Activated naive CD4-positive, alpha-beta T cell treated with Interleukin-2 at 50 U/mL for 16 hours (primary cell): ENCODE data around the gene BLOC1S4.

Source experiments
- DNase-seq: peaks from one replicate; pipeline ENCODE4 v3.0.0-alpha.2; 2020

Gene BLOC1S4

DNA sequence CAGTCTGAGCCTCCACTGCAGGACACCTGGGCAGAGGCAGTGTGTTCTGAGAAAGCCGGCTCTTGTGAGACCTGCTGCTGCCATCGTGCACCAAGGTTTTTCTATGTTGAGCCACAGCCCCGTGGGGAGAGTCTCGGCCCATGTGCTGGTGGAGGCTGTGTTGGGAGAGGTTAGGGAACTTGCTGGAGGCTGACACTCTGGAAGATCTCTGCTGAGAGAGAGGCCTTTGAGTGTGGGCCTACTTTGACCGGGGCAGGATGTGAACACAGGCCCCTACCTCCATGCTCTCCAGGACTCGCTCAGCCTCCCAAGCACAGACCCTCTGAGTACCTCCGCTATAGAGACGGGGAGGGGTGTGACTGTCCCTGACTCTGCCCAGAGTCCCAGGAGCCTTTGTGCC lies 23.6 kb upstream of the BLOC1S4 start:
- no peak for DNase-seq

DNA sequence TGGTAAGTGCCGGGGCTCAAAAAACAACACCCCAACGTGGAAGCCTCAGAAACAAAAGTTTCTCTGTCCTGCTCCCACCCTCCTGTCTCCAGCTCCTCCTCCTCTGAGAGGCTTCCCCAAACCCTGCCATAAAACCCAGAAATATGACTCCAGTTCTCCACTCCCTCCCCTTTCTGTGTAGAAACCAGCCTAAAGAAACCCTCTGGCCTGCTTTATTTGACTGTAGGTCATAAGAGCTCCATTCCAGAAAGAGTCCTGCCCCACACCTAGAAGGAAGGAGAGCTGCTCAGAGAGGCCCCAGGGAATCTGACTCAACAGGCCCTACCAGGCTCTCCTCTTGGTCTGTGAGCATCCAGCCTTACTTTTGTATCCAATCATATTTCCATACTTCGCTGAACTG lies 23.2 kb upstream of the BLOC1S4 start:
- no peak for DNase-seq

DNA sequence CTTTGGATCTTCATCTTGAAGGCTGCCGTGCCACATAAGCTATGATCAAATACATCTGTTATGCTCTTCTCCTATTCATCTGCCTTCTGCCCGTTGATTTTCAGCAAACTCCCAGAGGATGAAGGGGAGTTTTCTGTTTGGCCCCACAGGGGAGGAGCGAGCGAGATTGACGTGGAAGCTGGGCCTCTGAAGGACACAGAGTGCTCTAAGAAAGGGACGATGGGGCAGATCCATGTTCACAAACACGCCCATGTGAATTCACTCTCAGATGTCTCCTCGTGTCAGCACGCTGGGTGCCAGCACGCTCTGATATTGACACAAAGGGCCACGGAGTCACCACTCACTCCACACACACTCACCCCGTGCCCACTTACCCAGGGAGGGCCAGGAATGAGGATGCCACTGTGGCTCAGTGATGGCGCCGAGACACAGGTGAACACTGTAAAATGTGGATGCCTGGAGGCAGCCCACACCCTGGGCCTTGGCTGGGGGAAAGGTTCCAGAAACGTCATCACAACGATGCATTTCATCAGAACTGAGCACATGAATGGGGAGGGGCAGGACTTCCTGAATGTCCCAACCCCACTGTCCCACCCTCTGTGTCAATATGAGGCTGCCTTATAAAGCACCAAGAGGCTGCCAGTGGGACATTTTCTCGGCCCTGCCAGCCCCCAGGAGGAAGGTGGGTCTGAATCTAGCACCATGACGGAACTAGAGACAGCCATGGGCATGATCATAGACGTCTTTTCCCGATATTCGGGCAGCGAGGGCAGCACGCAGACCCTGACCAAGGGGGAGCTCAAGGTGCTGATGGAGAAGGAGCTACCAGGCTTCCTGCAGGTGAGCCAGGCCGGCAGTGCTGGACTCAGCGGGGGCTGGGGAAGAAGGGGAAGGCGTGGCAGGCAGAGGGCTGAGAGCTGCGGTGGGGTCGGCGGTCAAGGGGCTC lies 22.5 kb upstream of the BLOC1S4 start, which contains the start of gene S100P:
S100P (plus strand) TSS at position 648 of the 946 bp plus-strand sequence; CDS start at position 703, 55 bp downstream.
- DNase-seq, result no peak

DNA sequence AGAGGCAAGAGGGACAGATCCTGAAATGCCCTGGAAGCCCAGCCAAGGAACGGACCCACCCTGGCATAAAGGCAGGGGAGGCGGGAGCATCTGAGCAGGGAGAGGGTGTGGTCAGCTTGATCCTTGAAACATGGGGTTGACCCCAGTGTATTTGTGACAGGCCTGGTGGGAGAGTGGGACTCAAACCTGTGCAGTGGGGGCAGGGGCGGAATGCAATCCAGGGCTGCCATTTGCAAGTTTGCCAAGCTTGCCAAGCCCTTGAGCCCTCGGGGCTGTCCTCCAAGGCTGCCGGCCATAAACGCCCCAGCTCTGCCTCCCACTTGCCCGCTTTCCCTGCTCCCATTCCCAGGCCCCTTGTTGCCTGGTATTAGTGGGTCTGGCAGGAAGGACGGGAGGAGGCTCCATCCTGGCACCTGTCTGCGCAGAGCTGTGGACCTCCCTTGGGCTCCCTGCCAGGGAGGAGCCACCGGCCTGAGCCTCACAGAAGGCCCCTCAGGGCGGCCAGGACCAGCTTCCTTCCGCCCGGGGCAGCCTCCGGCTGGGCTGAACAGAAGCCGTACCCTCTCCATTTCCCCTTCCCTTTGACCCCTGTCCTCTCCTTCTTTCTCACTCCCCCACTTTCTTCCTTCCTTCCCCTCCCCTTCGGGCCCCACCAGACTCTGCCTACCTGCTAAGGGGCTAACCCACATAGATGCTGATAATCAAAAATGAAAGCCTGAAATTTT lies 21.6 kb upstream of the BLOC1S4 start:
- DNase-seq, result no peak

DNA sequence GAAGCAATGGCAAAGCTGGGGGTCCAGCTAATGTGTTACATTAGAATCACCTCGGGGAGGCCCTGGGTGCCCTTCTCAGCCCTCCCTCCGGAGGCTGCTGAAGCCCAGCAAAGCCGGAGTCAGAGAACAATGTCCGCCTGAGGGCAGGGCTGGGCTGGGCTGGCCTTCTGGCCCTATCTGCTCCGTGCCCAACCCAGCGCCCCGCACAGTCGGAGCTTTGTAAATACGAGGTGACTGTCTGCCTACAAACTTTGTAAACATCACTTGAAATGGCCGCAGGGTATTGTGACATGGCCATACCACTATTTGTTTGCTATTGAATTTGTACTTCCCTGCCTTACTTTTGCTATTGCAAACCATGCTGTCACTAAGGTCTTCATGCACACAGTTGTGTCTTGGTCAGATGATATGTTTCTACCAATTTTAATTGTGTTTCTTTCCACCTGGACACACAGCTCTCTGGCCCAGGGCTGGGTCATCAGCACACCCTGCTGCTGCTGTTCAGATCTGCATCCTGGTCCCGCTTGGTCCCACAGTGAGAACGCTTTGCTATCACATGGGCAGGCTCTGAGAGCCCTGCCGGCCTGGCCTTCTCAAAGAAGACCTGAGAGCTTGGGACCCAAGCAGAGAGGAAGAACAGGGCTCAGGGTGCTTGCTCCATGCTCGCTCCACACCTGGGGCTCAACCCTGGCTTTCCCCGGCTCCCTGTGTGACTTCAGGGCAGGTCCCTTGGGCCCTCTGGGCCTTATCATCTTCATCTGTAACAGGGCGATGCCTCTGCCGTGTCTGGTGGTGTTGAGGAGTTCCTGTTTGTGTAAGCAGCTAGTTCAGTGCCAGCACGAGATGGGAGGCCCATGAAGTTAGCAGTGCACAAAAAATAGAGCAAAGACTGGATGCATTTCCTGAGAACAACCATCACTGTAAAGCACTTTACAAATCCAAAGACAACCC lies 20.0 kb upstream of the BLOC1S4 start:
- DNase-seq, result peak; percentile 54

DNA sequence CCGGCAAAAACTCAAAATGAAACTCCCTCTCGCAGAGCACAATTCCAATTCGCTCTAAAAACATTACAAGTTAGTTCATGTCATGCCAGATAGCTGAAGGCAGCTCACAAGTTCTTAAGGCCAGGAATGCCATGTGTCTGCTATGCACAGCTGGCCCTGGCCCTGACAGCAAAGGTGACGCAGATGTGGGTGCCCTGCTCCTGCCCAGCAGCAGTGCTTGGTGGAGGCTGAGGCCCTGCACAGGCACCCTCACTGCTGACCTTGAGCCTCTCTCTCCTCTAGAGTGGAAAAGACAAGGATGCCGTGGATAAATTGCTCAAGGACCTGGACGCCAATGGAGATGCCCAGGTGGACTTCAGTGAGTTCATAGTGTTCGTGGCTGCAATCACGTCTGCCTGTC lies 19.4 kb upstream of the BLOC1S4 start:
- DNase-seq, result no peak

DNA sequence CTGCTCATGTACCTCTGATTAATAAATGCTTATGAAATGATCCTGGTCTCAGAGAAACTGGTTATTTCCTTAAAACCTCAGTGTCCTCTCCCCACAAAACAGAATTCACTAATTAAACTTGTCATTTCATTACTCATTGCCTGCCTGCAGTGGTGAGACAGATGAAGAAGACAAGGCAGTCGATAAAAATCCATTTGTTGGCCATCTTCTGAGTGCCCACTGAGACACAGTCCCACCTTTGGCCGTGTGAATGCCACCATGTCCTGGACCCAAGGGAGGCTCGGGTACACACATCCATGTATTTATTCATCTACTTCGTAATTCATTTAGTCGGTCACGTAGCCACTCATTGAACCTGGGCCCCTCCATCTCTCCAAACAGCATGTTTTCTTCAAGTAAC lies 18.8 kb upstream of the BLOC1S4 start:
- DNase-seq, result no peak

DNA sequence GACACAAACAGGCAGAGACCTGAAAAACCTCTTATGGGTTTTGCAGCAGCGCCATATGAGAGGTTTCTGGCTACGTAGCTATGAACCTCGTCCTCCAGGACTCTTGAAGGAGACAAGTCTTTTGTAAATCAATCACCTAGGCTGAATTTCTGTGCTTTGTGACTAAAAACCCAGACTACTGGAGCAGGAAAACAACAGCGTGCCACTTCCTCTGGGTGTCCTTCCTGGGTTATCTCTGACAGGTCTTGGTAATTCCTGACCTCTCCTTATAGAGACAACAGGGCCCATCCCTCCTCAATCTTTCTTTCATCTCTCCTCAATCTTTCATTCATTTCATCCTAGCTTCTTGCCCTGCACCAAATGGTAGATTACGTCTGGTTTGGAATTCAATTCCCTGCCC lies 16.6 kb upstream of the BLOC1S4 start:
- no peak for DNase-seq

DNA sequence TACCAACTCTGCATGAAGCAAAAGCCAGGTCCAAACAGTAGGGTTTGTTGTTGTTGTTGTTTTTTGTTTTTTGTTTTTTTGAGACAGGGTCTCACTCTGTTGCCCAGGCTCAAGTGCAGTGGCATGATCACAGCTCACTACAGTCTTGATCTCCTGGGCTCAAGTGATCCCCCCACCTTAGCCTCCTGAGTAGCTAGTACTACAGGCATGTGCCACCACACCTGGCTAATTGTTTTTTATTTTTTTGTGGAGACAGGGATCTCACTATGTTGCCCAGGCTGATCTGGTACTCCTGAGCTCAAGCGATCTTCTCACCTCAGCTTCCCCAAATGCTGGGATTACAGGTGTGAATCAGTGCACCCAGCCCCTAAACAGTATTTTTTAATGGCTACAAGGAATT lies 16.1 kb upstream of the BLOC1S4 start:
- DNase-seq, result no peak

DNA sequence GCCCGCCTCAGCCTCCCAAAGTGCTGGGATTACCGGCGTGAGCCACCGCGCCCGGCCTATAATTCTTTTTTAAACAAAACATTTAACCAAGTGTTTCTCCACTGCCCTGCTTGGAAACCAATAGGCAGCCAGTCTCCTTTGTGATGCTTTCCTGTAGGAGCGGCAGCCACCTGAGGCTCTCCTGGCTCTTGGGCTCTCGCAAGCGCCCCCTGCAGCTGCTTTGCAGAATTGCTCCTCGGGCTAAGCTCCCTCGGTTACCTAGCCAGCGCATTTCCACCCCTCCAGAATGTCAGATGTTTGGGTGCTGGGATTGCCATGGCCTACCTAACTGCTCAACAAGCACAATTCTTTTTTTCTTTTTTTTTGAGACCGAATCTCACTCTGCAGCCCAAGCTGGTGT lies 14.6 kb upstream of the BLOC1S4 start:
- DNase-seq, result peak; percentile 45

DNA sequence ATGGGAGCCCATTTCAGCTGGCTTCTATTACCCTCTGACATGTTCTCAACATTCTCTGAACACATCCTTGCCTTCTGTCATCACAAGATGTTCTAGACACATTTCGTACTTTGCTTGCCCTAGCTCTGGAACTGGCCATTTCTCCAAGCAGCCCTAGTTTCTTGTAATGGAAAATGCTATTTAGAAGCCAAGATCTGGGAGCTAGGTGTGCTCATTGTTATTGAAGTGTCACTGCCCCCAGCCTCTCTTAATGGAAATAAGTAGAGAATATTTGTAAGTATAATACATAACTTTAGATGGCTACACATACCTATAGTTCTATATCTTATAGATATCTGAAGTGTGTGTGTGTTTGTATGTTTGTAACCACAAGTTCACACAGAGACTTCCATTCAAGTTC lies 13.2 kb upstream of the BLOC1S4 start:
- no peak for DNase-seq

DNA sequence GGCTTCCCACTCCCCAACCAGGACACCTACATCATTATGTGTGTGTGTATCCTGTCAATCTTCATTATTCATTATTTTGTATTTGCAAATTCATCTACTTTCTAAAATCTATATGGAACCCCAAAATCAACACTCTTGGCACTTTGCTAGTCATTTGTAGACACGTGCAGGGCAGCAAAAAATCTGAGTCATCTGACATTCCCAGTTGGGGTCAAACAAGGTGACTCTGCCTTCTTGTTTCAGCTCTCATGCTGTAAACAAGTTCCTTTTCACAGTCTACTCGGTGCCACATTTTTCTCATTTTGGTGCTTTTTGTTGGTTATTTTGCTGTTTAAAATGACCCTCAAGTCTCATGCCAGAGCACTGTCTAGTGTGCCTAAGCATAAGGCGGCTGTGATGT lies 12.2 kb upstream of the BLOC1S4 start:
- no peak for DNase-seq

DNA sequence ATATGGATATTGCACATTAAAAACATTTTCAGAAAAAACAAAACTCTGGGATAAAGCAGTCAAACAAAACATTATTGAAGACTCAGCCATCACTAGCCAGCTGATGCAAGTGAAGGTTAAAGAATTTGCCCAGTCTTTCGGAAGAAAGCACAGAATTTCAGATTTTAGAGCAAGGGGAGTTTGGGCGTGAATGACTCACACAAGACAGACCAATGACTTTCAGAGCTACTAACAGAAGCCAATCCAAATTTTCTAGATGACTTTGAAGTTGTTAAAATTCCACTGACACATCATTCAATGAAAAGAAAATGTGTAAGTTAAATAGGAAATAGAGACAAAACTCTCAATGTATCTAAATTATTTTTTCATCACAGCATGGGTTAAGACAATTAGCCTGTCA lies 10.3 kb upstream of the BLOC1S4 start:
- DNase-seq, result no peak

DNA sequence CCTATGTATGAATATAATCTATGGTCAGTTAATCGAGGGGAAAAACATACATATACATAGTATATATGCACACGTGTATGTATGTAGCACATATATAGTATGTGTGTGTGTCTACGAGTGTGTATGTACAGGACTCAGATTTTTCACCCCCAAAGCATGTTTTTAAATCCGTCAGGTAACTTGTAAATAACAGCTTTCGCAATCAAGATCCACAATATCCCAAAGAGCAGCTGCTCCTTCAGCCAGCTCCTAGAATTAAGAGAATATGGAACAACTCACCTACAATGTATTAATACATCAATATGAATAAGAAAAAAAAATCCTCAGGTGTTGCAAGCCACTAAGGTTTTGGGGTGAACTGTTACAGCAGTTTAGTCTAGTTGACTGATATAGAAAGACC lies 9.8 kb upstream of the BLOC1S4 start:
- no peak for DNase-seq

DNA sequence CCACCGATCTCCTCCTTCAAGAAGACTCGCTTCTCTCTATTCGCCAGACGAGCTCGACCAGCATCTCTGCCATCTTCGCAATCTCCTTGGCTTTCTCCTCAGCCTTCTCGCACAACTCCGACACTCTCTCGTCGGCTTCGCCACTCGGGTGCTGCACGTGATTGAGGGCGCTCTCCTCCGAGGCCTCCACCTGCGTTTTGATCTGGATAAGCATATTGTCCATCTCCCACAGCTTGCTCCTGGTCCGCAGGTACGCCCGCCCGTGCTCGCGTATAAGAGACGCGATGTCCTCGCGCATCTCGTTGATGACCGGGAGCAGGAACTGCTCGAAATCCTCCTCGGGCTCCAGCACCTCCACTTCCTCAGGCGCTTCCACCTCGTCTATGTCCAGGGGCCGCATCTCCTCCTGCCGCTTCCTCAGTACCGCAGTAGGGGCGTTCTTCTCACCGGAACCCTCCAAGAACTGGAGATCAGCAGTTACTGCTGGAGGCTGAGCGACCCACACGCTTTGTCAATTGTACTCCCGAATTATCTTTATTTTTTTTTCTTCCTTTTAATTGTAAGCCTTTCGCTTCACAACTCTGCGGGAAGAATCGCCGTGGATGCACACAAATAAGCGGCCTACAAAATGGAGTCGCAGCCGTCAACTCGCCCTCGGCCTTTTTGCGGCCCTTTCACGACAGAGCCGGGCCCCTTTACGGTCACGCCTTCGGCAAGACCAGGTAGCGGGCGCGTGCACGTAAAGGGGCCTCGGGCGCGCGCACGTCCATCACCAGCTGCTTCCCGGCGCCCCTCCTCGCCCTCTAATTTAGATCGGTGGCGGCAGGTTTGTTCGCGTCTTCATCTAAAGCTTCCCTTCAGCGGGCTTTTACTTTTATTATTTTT lies 6.5 kb upstream of the BLOC1S4 start, which contains the start of gene MRFAP1L1:
MRFAP1L1 (minus strand) TSS at position 636 of the 885 bp plus-strand sequence; CDS start at position 400, 236 bp downstream.
- peak; percentile 97 for DNase-seq

DNA sequence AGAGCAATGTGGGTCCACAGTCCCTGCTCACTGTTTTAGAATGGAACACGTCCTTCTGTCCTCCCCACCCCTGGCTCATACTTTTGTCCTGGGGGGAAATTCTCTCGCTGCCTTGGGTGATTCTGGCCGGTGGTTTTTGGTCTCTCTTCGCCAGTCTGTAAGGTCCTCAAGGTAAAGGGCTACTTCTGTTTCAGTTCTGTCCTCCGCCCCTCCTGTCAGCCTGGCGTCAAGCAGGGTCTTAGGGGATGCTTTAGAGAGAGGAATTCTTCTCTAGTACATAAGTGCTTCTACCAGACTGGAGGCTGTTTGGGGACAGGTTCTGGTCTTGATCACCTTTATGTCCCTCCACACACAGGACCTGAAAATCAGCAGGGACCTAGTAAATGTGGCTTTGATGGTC lies 5.7 kb upstream of the BLOC1S4 start:
- no peak for DNase-seq

DNA sequence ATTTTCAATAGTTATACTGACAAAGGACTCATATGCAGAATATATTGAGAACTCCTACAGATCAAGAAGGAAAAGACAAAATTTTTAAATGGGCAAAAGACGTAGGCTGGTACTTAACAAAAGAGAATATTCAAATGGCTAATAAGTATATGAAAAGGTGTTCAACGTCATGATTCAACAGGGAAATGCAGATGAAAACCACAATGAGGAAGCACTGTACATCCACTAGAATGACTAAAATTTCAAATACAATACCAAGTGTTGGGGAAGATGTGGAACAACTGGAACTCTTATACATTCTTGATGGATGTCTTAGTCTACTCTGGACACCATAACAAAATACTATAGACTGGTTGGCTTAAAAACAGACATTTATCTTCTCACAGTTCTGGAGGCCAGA lies 5.0 kb upstream of the BLOC1S4 start:
- no peak for DNase-seq

DNA sequence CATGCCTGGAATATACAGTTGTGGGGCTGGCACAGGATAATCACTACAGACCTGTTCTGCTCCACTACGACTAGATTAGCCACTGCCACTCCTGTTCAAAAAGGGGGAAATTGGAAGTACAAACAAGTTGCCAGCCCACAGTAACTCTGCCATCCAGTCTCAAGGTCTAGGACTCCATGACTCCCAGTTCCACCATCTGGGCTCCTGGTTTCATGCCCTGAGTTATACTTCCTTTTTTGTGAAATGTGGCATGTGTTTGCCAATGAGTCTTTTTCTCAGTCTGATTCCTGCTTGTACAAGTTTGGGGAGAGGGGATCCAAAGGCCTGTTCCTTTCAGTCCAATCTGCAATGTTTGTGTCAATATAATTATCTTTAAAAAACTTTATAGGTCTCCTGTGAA lies 1.0 kb upstream of the BLOC1S4 start:
- no peak for DNase-seq

DNA sequence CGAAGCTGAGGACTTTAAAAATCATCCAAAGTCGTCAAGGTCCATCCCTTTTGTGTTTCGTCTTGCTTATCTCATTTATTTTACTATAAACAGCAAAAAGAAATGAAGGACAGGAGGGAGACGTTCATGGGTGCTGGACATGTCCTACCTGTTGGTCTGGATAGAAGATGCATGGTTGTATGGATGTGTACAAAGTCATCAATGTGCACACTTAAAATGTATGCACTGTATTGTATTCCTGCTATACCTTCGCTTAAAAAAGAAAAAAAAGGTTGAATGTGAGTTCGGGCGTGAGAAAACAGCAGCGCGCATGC lies 313 bp upstream of the BLOC1S4 start:
- no peak for DNase-seq

DNA sequence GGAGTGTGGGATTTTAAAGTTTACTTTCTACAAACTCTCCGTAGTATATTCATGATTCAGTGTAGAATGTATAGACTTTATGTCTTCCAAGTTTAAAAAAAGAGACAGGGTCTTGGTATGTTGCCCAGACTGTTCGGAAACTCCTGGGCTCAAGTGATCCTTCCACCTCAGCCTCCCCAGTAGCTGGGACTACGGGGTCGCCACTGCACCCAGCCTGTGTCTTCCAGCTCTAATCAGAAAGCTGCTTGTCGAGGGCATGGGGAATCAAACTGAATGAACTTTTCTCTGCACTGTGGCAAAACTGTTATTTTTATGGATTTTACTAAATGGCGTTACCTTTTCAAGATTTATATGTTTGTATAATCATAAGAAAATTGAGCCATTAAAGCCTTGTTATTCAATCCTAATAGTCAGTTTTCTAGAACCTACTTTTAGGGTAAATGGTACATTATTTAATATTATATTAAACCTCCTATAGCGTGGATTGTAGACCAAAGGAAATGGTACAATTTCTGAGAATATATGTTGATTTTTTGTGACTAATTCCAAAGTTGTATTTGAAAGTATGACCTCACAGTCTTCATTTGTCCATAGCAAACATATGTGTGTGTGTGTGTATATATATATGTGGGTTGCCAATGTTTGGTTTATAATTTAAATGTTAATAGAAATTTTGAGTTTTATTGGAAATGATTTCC lies 1.1 kb downstream of the BLOC1S4 start:
- DNase-seq, result no peak

DNA sequence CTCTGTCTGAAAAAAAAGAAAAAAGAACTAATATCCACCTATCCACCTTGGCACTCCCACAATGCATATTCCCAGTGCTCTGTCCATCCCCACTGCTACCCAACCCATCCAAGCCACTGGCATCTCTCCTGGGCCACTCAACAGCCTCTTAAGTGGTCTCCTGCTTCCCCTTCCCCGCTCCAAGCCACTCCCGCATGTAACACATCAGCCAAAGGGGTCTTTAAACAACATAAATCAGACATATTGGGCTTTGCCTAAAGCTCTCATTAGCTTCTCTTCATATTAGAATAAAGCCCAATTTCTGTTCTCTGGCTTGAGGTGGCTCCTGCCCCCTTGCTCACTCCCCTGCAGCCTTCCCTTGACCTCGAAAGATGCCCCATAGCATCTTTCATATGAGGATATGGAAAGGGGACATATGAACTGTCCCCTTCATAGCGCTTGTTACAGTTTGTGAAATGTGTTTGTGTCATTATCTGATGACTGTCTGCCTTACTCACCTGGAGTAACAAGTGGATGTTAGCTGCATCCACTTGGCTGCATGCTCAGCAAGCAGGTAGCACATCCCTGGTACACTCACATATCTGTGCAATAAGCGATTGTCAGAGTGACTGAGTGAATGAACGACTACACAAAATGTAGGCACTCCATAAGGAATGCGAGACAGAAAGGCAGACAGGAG lies 3.1 kb downstream of the BLOC1S4 start:
- DNase-seq, result no peak
